Upper lobe of left lung (tissue), 6 donors: ENCODE data around the gene C4orf36. TPM values are rescaled to one million over a fixed set of nuclear protein-coding genes. Genes with fewer than 3 reads are reported as not detected.

Experiments used
- ATAC-seq, 2 donors: fragments of 200-7000 bp; cut with Tn5 transposase; one replicate each; pipeline ENCODE4 v1.9.1; 2022; ENCODE audit warnings: mild to moderate bottlenecking in 2 of 2, moderate library complexity in 2 of 2; ENCODE audit not compliant: low FRiP score in 2 of 2
- DNase-seq, 2 donors: peaks; one replicate each; pipeline ENCODE4 v3.0.0-alpha.2; 2019 to 2020
- H3K27ac ChIP-seq, 4 donors: fragments of 200-600 bp; sonication (generic); one replicate each; pipeline ENCODE4 v1.5.1; 2016 to 2019
- H3K27me3 ChIP-seq, 4 donors: fragments of 200-600 bp; sonication (generic); one replicate each; pipeline ENCODE4 v1.5.1; 2017 to 2019
- H3K36me3 ChIP-seq, 4 donors: fragments of 200-600 bp; sonication (generic); one replicate each; pipeline ENCODE4 v1.5.1; 2016 to 2019
- H3K4me1 ChIP-seq, 4 donors: fragments of 200-600 bp; sonication (generic); one replicate each; pipeline ENCODE4 v1.5.1; 2018 to 2019
- H3K4me3 ChIP-seq, 4 donors: fragments of 200-600 bp; sonication (generic); one replicate each; pipeline ENCODE4 v1.5.1; 2017 to 2019; ENCODE audit warnings: mild to moderate bottlenecking in 2 of 4, moderate library complexity in 1 of 4
- H3K9me3 ChIP-seq, 4 donors: fragments of 200-600 bp; sonication (generic); one replicate each; pipeline ENCODE4 v1.5.1; 2018 to 2019
- EP300 ChIP-seq, 4 donors: sonication (generic); formaldehyde crosslinking; IDR thresholded peaks; one replicate each; pipeline ENCODE4 v1.5.1; 2017; ENCODE audit warnings: antibody characterized with exemption in 4 of 4, control low read depth in 2 of 4
- POLR2A ChIP-seq, 4 donors: fragments of 450-650 bp; IDR thresholded peaks; one replicate each; pipeline ENCODE4 v1.5.1; 2016 to 2017; ENCODE audit warnings: antibody characterized with exemption in 4 of 4, mild to moderate bottlenecking in 2 of 4
- POLR2AphosphoS5 ChIP-seq, 2 donors: sonication (generic); formaldehyde crosslinking; IDR thresholded peaks; one replicate each; pipeline ENCODE4 v1.5.1; 2017; ENCODE audit warnings: antibody characterized with exemption in 2 of 2
- WGBS, 2 donors: methylation state at CpG; one replicate each; pipeline ENCODE4 v1.1.5; 2017 to 2018; 5-methylcytosine and 5-hydroxymethylcytosine counted together
- total RNA-seq, 6 donors: library from RNA; depleted of rRNA in 4 of 6; stranded (reverse); fragments of >200 nt in 4 of 6; gene quantifications; one replicate each; pipeline versions ENCODE4 v1.1.0 to v1.2.1, GENCODE V29; 2016 to 2021
- TF ChIP-seq, protein P1 (sequence below), 6 experiments: fragments of 450-650 bp in 4 of 6; fragments of 200-600 bp in 2 of 6; sonication (generic) in 2 of 6; IDR thresholded peaks; one replicate each; pipeline ENCODE4 v1.5.1; 2016 to 2019; ENCODE audit warnings: antibody characterized with exemption in 6 of 6
- donor health status: DM: no; HTN: no; CAD: no; lungs with moderate emphysema.
- donor health status: DM: no; HTN: yes; CAD: no; lungs with severe emphysema.

C4orf36 gene
- total RNA-seq, 6 donors from 2014 or later = 0.57 to 7.3 (median 2.4) TPM

DNA sequence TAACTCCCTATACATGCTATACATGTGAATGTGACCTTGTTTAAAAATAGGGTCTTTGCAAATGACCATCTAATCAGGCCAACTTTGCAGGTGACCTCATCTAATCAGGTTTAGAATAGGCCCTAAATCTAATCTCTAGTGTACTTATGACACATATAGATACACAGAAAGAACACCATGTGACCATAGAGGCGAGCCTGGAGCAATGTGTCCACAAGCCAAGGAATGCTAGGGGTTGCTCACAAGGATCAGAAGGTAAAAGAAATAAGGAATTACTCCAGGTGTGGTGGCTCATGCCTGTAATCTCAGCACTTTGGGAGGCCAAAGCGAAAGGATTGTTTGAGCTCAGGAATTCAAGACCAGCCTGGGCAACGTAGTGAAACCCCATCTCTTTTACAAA lies 9.6 kb upstream of the C4orf36 start:
- DNase-seq (no peak), ATAC-seq (no peak)
- Histone ChIP-seq H3K9me3 (no peaks in the 10 kb centered on the region), H3K27me3 (no peaks in the 10 kb centered on the region), H3K4me1 (peaks cover 0 to 7% (median 1%) of the 10 kb centered on the region in 4 donors), H3K27ac (no peak overlapping the region), H3K36me3 (no peaks in the 10 kb centered on the region), H3K4me3 (no peak overlapping the region)
- TF ChIP-seq POLR2A (IDR thresholded peaks at IDR 0.05) (no peak), EP300 (IDR thresholded peaks at IDR 0.05) (no peak), POLR2AphosphoS5 (IDR thresholded peaks at IDR 0.05) (no peak)
- TF ChIP-seq, protein P1, sequence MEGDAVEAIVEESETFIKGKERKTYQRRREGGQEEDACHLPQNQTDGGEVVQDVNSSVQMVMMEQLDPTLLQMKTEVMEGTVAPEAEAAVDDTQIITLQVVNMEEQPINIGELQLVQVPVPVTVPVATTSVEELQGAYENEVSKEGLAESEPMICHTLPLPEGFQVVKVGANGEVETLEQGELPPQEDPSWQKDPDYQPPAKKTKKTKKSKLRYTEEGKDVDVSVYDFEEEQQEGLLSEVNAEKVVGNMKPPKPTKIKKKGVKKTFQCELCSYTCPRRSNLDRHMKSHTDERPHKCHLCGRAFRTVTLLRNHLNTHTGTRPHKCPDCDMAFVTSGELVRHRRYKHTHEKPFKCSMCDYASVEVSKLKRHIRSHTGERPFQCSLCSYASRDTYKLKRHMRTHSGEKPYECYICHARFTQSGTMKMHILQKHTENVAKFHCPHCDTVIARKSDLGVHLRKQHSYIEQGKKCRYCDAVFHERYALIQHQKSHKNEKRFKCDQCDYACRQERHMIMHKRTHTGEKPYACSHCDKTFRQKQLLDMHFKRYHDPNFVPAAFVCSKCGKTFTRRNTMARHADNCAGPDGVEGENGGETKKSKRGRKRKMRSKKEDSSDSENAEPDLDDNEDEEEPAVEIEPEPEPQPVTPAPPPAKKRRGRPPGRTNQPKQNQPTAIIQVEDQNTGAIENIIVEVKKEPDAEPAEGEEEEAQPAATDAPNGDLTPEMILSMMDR (IDR thresholded peaks at IDR 0.05) = no peak
- WGBS, 2 donors = 91 to 96% methylated on average over 3 of the region's 3 CpGs

DNA sequence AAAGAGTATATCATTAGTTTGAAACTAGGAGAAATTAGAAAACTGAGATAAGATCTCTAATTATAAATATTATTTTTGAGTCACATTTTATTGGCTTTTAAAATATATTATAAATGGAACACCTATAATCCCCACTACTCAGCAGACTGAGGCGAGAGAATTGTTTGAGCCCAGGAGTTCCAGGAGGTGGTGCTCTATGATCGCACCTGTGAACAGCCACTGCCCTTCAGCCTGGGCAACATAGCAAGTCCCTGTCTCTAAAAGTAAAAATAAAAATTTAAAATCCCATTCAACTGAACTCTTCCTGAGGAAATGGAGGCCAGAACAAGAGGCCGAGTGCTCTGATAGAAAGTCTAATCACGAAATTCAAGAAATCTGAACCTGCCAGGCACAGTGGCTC lies 6.3 kb upstream of the C4orf36 start:
- H3K36me3 ChIP-seq = no peaks in the 10 kb centered on the region
- H3K4me1 ChIP-seq = no peaks in the 10 kb centered on the region
- no peaks in the 10 kb centered on the region for H3K9me3 ChIP-seq
- no peak for ATAC-seq
- TF ChIP-seq POLR2AphosphoS5 (IDR thresholded peaks at IDR 0.05) (no peak), POLR2A (IDR thresholded peaks at IDR 0.05) (no peak), EP300 (IDR thresholded peaks at IDR 0.05) (no peak)
- TF ChIP-seq, protein P1 (IDR thresholded peaks at IDR 0.05) = no peak
- H3K27ac ChIP-seq = no peak overlapping the region
- WGBS, 2 donors = 95 to 96% methylated on average over 4 of the region's 4 CpGs
- no peaks in the 10 kb centered on the region for H3K27me3 ChIP-seq
- no peak for DNase-seq
- H3K4me3 ChIP-seq = no peak overlapping the region

DNA sequence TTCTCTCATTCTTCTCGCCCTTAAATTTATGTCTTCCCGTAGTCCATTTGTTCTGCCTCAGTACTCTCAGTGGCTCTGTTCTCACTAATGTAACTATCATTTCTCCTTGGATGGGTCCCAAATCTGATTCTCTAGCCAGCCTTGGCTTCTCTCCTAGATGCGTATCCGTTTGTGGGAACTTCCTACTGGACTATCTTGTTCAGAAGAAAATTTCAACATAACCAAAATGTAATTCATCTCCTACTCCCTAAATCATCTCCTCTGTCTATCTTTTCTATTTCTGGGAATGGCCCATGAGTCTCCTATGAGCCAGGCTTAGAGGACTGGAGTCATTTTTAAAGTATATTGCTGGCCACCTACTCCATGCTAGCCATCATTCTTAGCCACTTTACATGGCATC lies 4.4 kb upstream of the C4orf36 start:
- ATAC-seq = no peak
- TF ChIP-seq POLR2A (IDR thresholded peaks at IDR 0.05) (no peak), POLR2AphosphoS5 (IDR thresholded peaks at IDR 0.05) (no peak), EP300 (IDR thresholded peaks at IDR 0.05) (no peak)
- TF ChIP-seq, protein P1 (IDR thresholded peaks at IDR 0.05) = no peak
- WGBS, 2 donors = 53 to 62% methylated on average over 4 of the region's 4 CpGs
- H3K27ac ChIP-seq = no peak overlapping the region
- no peaks in the 10 kb centered on the region for H3K27me3 ChIP-seq
- H3K4me3 ChIP-seq = no peak overlapping the region
- DNase-seq = no peak
- peaks cover 0 to 17% (median 2%) of the 10 kb centered on the region in 4 donors for H3K4me1 ChIP-seq
- no peaks in the 10 kb centered on the region for H3K9me3 ChIP-seq
- no peaks in the 10 kb centered on the region for H3K36me3 ChIP-seq

DNA sequence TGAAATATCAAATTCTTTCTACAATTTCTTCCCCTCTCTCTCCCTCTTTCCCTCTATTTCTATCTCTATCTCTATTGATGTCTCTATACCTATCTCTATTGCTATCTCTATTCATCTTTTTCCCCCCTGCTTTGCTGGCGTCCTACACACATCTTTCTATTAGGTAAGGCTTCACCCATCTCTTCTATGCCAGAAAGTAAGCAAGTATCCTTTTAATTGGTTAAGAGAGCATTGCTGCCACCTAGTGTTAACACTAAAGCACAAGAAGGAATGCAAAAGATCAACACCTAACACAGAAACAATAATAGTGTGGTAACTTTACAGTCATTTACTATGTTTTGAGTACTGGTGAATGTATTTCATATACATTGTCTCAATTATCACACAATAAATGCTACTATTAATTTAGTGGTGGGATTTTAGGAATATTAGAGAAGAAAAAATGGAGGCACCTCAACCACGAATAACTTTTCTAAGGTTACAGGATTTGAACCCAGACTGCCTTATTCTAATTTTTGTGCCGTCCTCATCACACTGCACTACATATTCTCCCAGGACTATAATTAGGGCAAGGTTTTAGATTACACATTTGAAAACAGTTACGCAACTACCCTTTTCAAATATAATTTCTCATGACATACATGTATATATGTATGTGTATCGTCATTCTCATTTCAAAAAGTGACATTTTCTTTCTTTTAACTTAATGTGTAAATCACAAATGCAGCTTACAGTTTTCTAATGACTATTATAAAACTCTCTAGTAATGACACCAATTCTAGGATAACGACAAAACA lies 3.7 kb upstream of the C4orf36 start:
- Histone ChIP-seq H3K4me1 (peaks cover 0 to 20% (median 6%) of the 10 kb centered on the region in 4 donors), H3K4me3 (no peak overlapping the region), H3K27ac (no peak overlapping the region), H3K27me3 (no peaks in the 10 kb centered on the region), H3K36me3 (no peaks in the 10 kb centered on the region), H3K9me3 (no peaks in the 10 kb centered on the region)
- peak; percentile 44 to 72 for ATAC-seq
- DNase-seq = no peak
- TF ChIP-seq POLR2AphosphoS5 (IDR thresholded peaks at IDR 0.05) = no peak
- TF ChIP-seq, protein P1 (IDR thresholded peaks at IDR 0.05) = peak; percentile 64 to 82 (median 71)
- WGBS, 2 donors = 75 to 76% methylated on average over 6 of the region's 6 CpGs

DNA sequence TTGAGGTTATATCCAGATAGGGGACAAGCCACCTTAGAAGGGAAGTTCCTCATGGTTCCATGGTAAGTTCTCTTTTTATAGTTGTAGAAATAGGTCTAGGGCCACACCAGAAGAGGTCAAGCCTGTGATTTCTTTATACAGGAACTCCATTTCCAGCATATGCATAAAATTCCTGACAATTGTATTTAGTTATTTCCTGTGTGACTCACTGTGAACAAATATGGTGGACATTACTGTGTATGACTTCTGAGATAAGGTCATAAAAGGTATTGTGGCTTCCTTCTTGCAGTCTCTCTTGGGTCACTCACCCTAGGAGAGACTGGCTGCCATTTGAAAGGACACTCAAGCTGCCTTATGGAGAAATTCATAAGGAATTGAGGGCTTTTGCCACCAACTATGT lies 2.2 kb upstream of the C4orf36 start:
- TF ChIP-seq POLR2AphosphoS5 (IDR thresholded peaks at IDR 0.05) = no peak
- TF ChIP-seq EP300 (IDR thresholded peaks at IDR 0.05) = peak in 1 of 4 donors; percentile 12
- Histone ChIP-seq H3K27me3 (no peaks in the 10 kb centered on the region), H3K4me3 (no peak overlapping the region), H3K27ac (no peak overlapping the region), H3K9me3 (no peaks in the 10 kb centered on the region), H3K36me3 (no peaks in the 10 kb centered on the region), H3K4me1 (peaks cover 0 to 24% (median 10%) of the 10 kb centered on the region in 4 donors)
- ATAC-seq = no peak
- no peak for DNase-seq
